Suprapubic skin (tissue), 4 donors: ENCODE data around the gene SOS1.

Experiments
- EP300 ChIP-seq: sonication (generic); formaldehyde crosslinking; IDR thresholded peaks from one replicate; pipeline ENCODE4 v1.6.1; 2017; ENCODE audit warnings: antibody characterized with exemption
- POLR2A ChIP-seq, 2 donors: fragments of 450-650 bp; IDR thresholded peaks; one replicate each; pipeline ENCODE4 v1.6.1; 2017; ENCODE audit warnings: antibody characterized with exemption in 2 of 2, mild to moderate bottlenecking in 2 of 2, moderate library complexity in 2 of 2
- POLR2AphosphoS5 ChIP-seq, 3 donors: sonication (generic); formaldehyde crosslinking; IDR thresholded peaks; one replicate each; pipeline ENCODE4 v1.6.1; 2017; ENCODE audit warnings: antibody characterized with exemption in 3 of 3
- TF ChIP-seq, protein P1 (sequence below), 2 donors: fragments of 200-600 bp in 1 of 2; fragments of 450-650 bp in 1 of 2; sonication (generic) in 1 of 2; IDR thresholded peaks; one replicate each; pipeline ENCODE4 v1.5.1; 2016 to 2019; ENCODE audit warnings: antibody characterized with exemption in 2 of 2, mild to moderate bottlenecking in 1 of 2, moderate library complexity in 1 of 2

DNA sequence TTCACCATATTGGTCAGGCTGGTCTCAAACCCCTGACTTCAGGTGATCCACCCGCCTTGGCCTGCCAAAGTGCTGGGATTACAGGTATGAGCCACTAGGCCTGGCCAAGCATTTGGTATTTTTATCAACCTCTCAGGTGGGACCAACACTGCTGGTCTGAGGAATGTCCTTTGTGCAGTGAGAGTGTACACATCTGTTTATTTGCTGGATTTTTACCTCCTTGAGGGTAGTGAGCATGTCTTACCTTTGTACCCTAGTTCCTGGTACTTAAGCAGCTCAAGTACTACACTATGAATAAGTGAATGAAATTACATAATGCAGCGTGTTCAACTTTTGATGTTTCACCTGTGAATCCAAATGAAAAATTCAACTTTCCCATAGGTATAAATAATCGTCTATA is 29.8 kb downstream of the SOS1 start:
- TF ChIP-seq POLR2A (IDR thresholded peaks at IDR 0.05) (no peak), EP300 (no peak), POLR2AphosphoS5 (IDR thresholded peaks at IDR 0.05) (no peak)
- TF ChIP-seq, protein P1, sequence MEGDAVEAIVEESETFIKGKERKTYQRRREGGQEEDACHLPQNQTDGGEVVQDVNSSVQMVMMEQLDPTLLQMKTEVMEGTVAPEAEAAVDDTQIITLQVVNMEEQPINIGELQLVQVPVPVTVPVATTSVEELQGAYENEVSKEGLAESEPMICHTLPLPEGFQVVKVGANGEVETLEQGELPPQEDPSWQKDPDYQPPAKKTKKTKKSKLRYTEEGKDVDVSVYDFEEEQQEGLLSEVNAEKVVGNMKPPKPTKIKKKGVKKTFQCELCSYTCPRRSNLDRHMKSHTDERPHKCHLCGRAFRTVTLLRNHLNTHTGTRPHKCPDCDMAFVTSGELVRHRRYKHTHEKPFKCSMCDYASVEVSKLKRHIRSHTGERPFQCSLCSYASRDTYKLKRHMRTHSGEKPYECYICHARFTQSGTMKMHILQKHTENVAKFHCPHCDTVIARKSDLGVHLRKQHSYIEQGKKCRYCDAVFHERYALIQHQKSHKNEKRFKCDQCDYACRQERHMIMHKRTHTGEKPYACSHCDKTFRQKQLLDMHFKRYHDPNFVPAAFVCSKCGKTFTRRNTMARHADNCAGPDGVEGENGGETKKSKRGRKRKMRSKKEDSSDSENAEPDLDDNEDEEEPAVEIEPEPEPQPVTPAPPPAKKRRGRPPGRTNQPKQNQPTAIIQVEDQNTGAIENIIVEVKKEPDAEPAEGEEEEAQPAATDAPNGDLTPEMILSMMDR (IDR thresholded peaks at IDR 0.05): no peak
